Measurements from ENCODE around the gene DNAL1.

GRCh38 chr14:73744874-73745529 is 100.2 kb downstream of the DNAL1 start:
- TF ChIP-seq POLR2AphosphoS5 (IDR thresholded peaks at IDR 0.05; ENCODE audit: low read depth, low read length), result no peak
- TF ChIP-seq TAF1 (IDR thresholded peaks at IDR 0.05; ENCODE audit: low read depth, low read length), result no peak
- TF ChIP-seq POLR2A (IDR thresholded peaks at IDR 0.05; ENCODE audit: low read depth, low read length), result no peak
- no peak for TF ChIP-seq SPI1 (IDR thresholded peaks at IDR 0.05; ENCODE audit: low read depth, low read length)
- TF ChIP-seq POU2F2 (IDR thresholded peaks at IDR 0.05; ENCODE audit: low read depth, low read length), result no peak
- TF ChIP-seq PAX5 (IDR thresholded peaks at IDR 0.05; ENCODE audit: insufficient read depth, low read length, severe bottlenecking), result no peak

All from GM12891 (cell line).